Fibroblast of lung (primary cell): Measurements from ENCODE around the gene LFNG. TPM values are rescaled to one million over a fixed set of nuclear protein-coding genes. Genes with fewer than 3 reads are reported as not detected.

Experiments
- DNase-seq, 2 donors: peaks; one replicate each; pipeline versions ENCODE4 v3.0.0 to v3.0.0-alpha.2; 2010; ENCODE audit warnings: low read depth in 2 of 2
- H2AFZ ChIP-seq: 2 replicates; pipeline ENCODE4 v1.5.1; 2012; ENCODE audit warnings: low read length, control low read depth, inconsistent platforms
- H3K27ac ChIP-seq: 2 replicates; pipeline ENCODE4 v1.5.1; 2011; ENCODE audit warnings: low read length, control low read depth; ENCODE audit not compliant: insufficient read depth
- H3K27me3 ChIP-seq: 2 replicates; pipeline ENCODE4 v1.5.1; 2011; ENCODE audit warnings: mild to moderate bottlenecking, low read length; ENCODE audit not compliant: control insufficient read depth, insufficient read depth
- H3K36me3 ChIP-seq: 2 replicates; pipeline ENCODE4 v1.5.1; 2011; ENCODE audit warnings: low read length; ENCODE audit not compliant: control insufficient read depth, insufficient read depth
- H3K4me1 ChIP-seq: 2 replicates; pipeline ENCODE4 v1.5.1; 2011; ENCODE audit warnings: low read length; ENCODE audit not compliant: control insufficient read depth, insufficient read depth; ENCODE audit errors: extremely low read depth
- H3K4me2 ChIP-seq: 2 replicates; pipeline ENCODE4 v1.5.1; 2011; ENCODE audit warnings: low read length, control low read depth; ENCODE audit not compliant: insufficient read depth; ENCODE audit errors: extremely low read depth
- H3K4me3 ChIP-seq, 4 experiments: fragments of 200-600 bp in 1 of 4; sonication (generic) in 1 of 4; replicated peaks in 1 of 4; 2 replicates each; pipeline ENCODE4 v1.5.1; 2011 to 2016; ENCODE audit warnings: low read length in 4 of 4, low read depth in 3 of 4, mild to moderate bottlenecking in 3 of 4, control low read depth in 2 of 4, inconsistent platforms in 1 of 4, mixed read lengths in 1 of 4; ENCODE audit not compliant: insufficient read depth in 1 of 4; ENCODE audit errors: control extremely low read depth in 1 of 4
- H3K79me2 ChIP-seq: 2 replicates; pipeline ENCODE4 v1.5.1; 2012; ENCODE audit warnings: mild to moderate bottlenecking, low read length, inconsistent platforms; ENCODE audit not compliant: control insufficient read depth, insufficient read depth
- H3K9ac ChIP-seq: 2 replicates; pipeline ENCODE4 v1.5.1; 2011; ENCODE audit warnings: mild to moderate bottlenecking, low read length, control low read depth; ENCODE audit not compliant: insufficient read depth
- H3K9me3 ChIP-seq: 2 replicates; pipeline ENCODE4 v1.5.1; 2012; ENCODE audit warnings: low read depth, low read length; ENCODE audit not compliant: control insufficient read depth, insufficient read depth
- H4K20me1 ChIP-seq: 2 replicates; pipeline ENCODE4 v1.5.1; 2011; ENCODE audit warnings: low read length; ENCODE audit not compliant: control insufficient read depth, insufficient read depth; ENCODE audit errors: extremely low read depth
- CTCF ChIP-seq, 2 donors: IDR thresholded peaks in 1 of 2; conservative IDR thresholded peaks in 1 of 2; 1 replicate in 1 of 2; 2 replicates in 1 of 2; pipeline ENCODE4 v1.5.1; 2011 to 2012; ENCODE audit warnings: low read length in 2 of 2, control low read depth in 1 of 2, inconsistent platforms in 1 of 2, low read depth in 1 of 2, mild to moderate bottlenecking in 1 of 2
- EZH2 ChIP-seq: IDR thresholded peaks from 2 replicates; pipeline ENCODE4 v1.5.1; 2012; ENCODE audit warnings: low read length, control low read depth, mild to moderate bottlenecking; ENCODE audit errors: missing control alignments
- polyA plus RNA-seq, 2 donors: library from polyadenylated mRNA; depleted of rRNA in 1 of 2; stranded (reverse) in 1 of 2; unstranded in 1 of 2; fragments of >200 nt; gene quantifications; 2 replicates each; pipeline ENCODE4 v1.2.1, GENCODE V29; 2011 to 2012; ENCODE audit warnings: missing spikeins in 1 of 2
- total RNA-seq: library from RNA; depleted of rRNA; stranded (reverse); fragments of >200 nt; gene quantifications from 2 replicates; pipeline ENCODE4 v1.2.1, GENCODE V29; 2014

The LFNG gene
- total and polyA plus RNA-seq, 2 donors (not counting 1 experiment from before 2014, with no cell fraction given), result 0.33 to 3.5 TPM

GRCh38 chr7:2501947-2502646 lies 17.5 kb upstream of the LFNG start:
- Histone ChIP-seq H3K36me3 (no peaks in the 10 kb centered on the region), H3K4me3 (no peak overlapping the region), H2AFZ (no peak overlapping the region), H3K4me1 (no peaks in the 10 kb centered on the region), H3K9me3 (no peaks in the 10 kb centered on the region), H3K79me2 (no peaks in the 10 kb centered on the region), H4K20me1 (no peaks in the 10 kb centered on the region), H3K9ac (no peak overlapping the region), H3K27me3 (peaks cover 4% of the 10 kb centered on the region), H3K27ac (no peak overlapping the region), H3K4me2 (no peak overlapping the region)
- DNase-seq, result no peak
- TF ChIP-seq EZH2, result no peak
- no peak for TF ChIP-seq CTCF (conservative IDR thresholded peaks at IDR 0.05 in 1 of 2, IDR thresholded peaks at IDR 0.05 in 1 of 2; ENCODE audit: low read depth in 1 of 2, low read length in 2 of 2)

GRCh38 chr7:2502647-2502966 lies 17.0 kb upstream of the LFNG start:
- peaks cover 2% of the 10 kb centered on the region for H3K27me3 ChIP-seq
- H4K20me1 ChIP-seq, result no peaks in the 10 kb centered on the region
- no peak for TF ChIP-seq EZH2
- no peak for TF ChIP-seq CTCF (conservative IDR thresholded peaks at IDR 0.05 in 1 of 2, IDR thresholded peaks at IDR 0.05 in 1 of 2; ENCODE audit: low read depth in 1 of 2, low read length in 2 of 2)
- H2AFZ ChIP-seq, result no peak overlapping the region
- no peaks in the 10 kb centered on the region for H3K9me3 ChIP-seq
- no peaks in the 10 kb centered on the region for H3K79me2 ChIP-seq
- no peak overlapping the region for H3K4me2 ChIP-seq
- no peak overlapping the region for H3K4me3 ChIP-seq
- H3K27ac ChIP-seq, result no peak overlapping the region
- H3K9ac ChIP-seq, result no peak overlapping the region
- DNase-seq, result no peak
- H3K36me3 ChIP-seq, result no peaks in the 10 kb centered on the region
- no peaks in the 10 kb centered on the region for H3K4me1 ChIP-seq

- H3K27me3 ChIP-seq, result peaks cover under 1% of the 10 kb centered on the region
- H3K36me3 ChIP-seq, result no peaks in the 10 kb centered on the region
- no peak for DNase-seq
- peaks cover 3% of the 10 kb centered on the region for H3K4me1 ChIP-seq
- no peaks in the 10 kb centered on the region for H4K20me1 ChIP-seq
- H3K9me3 ChIP-seq, result no peaks in the 10 kb centered on the region
- no peak overlapping the region for H2AFZ ChIP-seq
- no peak overlapping the region for H3K9ac ChIP-seq
- H3K79me2 ChIP-seq, result no peaks in the 10 kb centered on the region
- no peak overlapping the region for H3K4me2 ChIP-seq
- H3K27ac ChIP-seq, result no peak overlapping the region
- no peak overlapping the region for H3K4me3 ChIP-seq
- TF ChIP-seq CTCF (conservative IDR thresholded peaks at IDR 0.05 in 1 of 2, IDR thresholded peaks at IDR 0.05 in 1 of 2; ENCODE audit: low read depth in 1 of 2, low read length in 2 of 2), result no peak
- no peak for TF ChIP-seq EZH2
These were observed 16.3 kb upstream of the LFNG start for GRCh38 chr7:2503056-2503941.
